ENCODE measurements around the gene PRSS38. TPM values are rescaled to one million over a fixed set of nuclear protein-coding genes. Genes with fewer than 3 reads are reported as not detected.

The PRSS38 gene
- total and polyA plus RNA-seq, 7 experiments from 2014 or later, result not detected

- Mint-ChIP-seq H3K4me1 (peaks cover 0 to 12% (median 8%) of the 10 kb centered on the region in 7 donors), H3K9me3 (no peaks in the 10 kb centered on the region), H3K27ac (peak overlapping the region in 3 of 9 donors; percentile 7 to 43 (median 14)), H3K27me3 (peaks cover 0 to 2% (median 0%) of the 10 kb centered on the region in 5 donors), H3K4me3 (no peak overlapping the region), H3K36me3 (peaks cover 0 to 17% (median 4%) of the 10 kb centered on the region in 5 donors)
- H3K4me3 ChIP-seq (ENCODE audit: low read length), result no peak overlapping the region
- H3K27me3 ChIP-seq (ENCODE audit: control insufficient read depth in 2 of 2, insufficient read depth in 2 of 2, low read length in 2 of 2), result no peaks in the 10 kb centered on the region
- ATAC-seq (no peak), DNase-seq (no peak)
- no peak overlapping the region for H3K27ac ChIP-seq (ENCODE audit: low read depth, low read length)
- H3K4me1 ChIP-seq (ENCODE audit: control insufficient read depth in 2 of 2, insufficient read depth in 2 of 2, low read length in 2 of 2), result peaks cover 4% of the 10 kb centered on the region in 2 donors
- CTCF ChIA-PET, result no interaction called here
- no peaks in the 10 kb centered on the region for H3K9me3 ChIP-seq (ENCODE audit: control insufficient read depth in 2 of 3, low read length in 3 of 3)
- POLR2A ChIA-PET, result no interaction called here
- peaks cover 0 to 18% (median 3%) of the 10 kb centered on the region in 3 experiments for H3K36me3 ChIP-seq (ENCODE audit: control insufficient read depth in 2 of 3, insufficient read depth in 3 of 3, low read length in 3 of 3)
- intact Hi-C loops (cut with micrococcal nuclease), result loop anchor here in 1 of 2 donors (10.0 kb wide), 1 partner anchor 1047 kb away; the partner anchor contains the start of gene ITPKB
These were observed 33.2 kb upstream of the PRSS38 start for GRCh38 chr1:227782226-227782625.

DNA sequence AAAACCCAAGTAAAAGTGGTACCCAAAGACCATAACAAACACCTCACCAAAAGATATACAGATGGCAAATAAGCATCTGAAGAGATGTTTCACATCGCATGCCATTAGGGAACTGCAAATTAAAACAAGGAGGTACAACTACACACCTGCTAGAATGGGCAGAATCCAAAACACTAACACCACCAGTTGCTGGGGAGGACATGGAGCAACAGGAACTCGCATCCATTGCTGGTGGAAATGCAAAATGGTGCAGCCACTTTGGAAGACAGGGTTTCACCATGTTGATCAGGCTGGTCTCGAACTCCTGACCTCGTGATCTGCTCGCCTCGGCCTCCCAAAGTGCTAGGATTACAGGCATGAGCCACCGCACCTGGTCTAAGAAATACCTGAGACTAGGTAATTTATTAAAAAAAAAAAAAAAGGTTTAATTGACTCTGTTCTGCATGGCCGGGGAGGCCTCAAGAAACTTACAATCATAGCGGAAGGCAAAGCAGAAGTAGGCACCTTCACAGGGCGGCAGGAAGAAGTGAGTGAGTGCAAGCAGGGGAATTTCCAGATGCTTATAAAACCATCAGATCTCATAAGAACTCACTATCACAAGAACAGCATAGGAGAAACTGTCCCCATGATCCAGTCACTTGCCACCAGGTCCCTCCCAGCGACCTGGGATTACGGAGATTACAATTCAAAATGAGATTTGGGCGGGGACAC is 30.2 kb upstream of the PRSS38 start:
- Histone ChIP-seq H3K4me1 (ENCODE audit: control insufficient read depth in 2 of 2, insufficient read depth in 2 of 2, low read length in 2 of 2) (peaks cover 5 to 6% of the 10 kb centered on the region in 2 donors), H3K36me3 (ENCODE audit: control insufficient read depth in 2 of 3, insufficient read depth in 3 of 3, low read length in 3 of 3) (peaks cover 0 to 23% (median 3%) of the 10 kb centered on the region in 3 experiments), H3K9me3 (ENCODE audit: control insufficient read depth in 2 of 3, low read length in 3 of 3) (no peaks in the 10 kb centered on the region), H3K4me3 (ENCODE audit: low read length) (no peak overlapping the region), H3K27me3 (ENCODE audit: control insufficient read depth in 2 of 2, insufficient read depth in 2 of 2, low read length in 2 of 2) (no peaks in the 10 kb centered on the region), H3K27ac (ENCODE audit: low read depth, low read length) (no peak overlapping the region)
- peaks cover 0 to 4% (median 0%) of the 10 kb centered on the region in 5 donors for H3K27me3 Mint-ChIP-seq
- peak overlapping the region in 6 of 10 donors; percentile 8 to 87 (median 20) for H3K4me3 Mint-ChIP-seq
- ChIA-PET POLR2A (no interaction called here), CTCF (no interaction called here)
- ATAC-seq (no peak), DNase-seq (no peak)
- intact Hi-C loops (cut with micrococcal nuclease), result loop anchor here (5.0 to 10.0 kb wide), 7 partner anchors 102 to 1788 kb away; partner anchors contain the start of genes CCSAP (in 1 of the 2), ITPKB (in 1 of the 2), SDE2 (in 1 of the 2) and TRIM11 (in 1 of the 2)
- H3K36me3 Mint-ChIP-seq, result peaks cover 0 to 12% (median 4%) of the 10 kb centered on the region in 5 donors
- H3K9me3 Mint-ChIP-seq, result peaks cover 0 to 1% (median 0%) of the 10 kb centered on the region in 11 donors
- peaks cover 0 to 18% (median 9%) of the 10 kb centered on the region in 7 donors for H3K4me1 Mint-ChIP-seq
- H3K27ac Mint-ChIP-seq, result peak overlapping the region in 1 of 9 donors; percentile 43

- POLR2A ChIA-PET, result no interaction called here
- peaks cover 0 to 15% (median 2%) of the 10 kb centered on the region in 3 experiments for H3K36me3 ChIP-seq (ENCODE audit: control insufficient read depth in 2 of 3, insufficient read depth in 3 of 3, low read length in 3 of 3)
- peaks cover 0 to 10% (median 4%) of the 10 kb centered on the region in 5 donors for H3K36me3 Mint-ChIP-seq
- H3K9me3 ChIP-seq (ENCODE audit: control insufficient read depth in 2 of 3, low read length in 3 of 3), result no peaks in the 10 kb centered on the region
- intact Hi-C loops (cut with micrococcal nuclease), result loop anchor here (5.0 to 10.0 kb wide), 7 partner anchors 101 to 1789 kb away; partner anchors contain the start of genes CCSAP (in 1 of the 2), ITPKB (in 1 of the 2), SDE2 (in 1 of the 2) and TRIM11 (in 1 of the 2)
- peak overlapping the region in 2 of 9 donors; percentile 43 to 51 for H3K27ac Mint-ChIP-seq
- H3K27ac ChIP-seq (ENCODE audit: low read depth, low read length), result no peak overlapping the region
- no peak for ATAC-seq
- CTCF ChIA-PET, result no interaction called here
- peak overlapping the region in 7 of 10 donors; percentile 8 to 87 (median 45) for H3K4me3 Mint-ChIP-seq
- no peaks in the 10 kb centered on the region for H3K27me3 ChIP-seq (ENCODE audit: control insufficient read depth in 2 of 2, insufficient read depth in 2 of 2, low read length in 2 of 2)
- peaks cover 0 to 1% (median 0%) of the 10 kb centered on the region in 11 donors for H3K9me3 Mint-ChIP-seq
- H3K27me3 Mint-ChIP-seq, result peaks cover 0 to 4% (median 0%) of the 10 kb centered on the region in 5 donors
- H3K4me1 Mint-ChIP-seq, result peaks cover 0 to 18% (median 11%) of the 10 kb centered on the region in 7 donors
- no peak overlapping the region for H3K4me3 ChIP-seq (ENCODE audit: low read length)
- peak in 1 of 9 donors; percentile 12 for DNase-seq
- peaks cover 5 to 6% of the 10 kb centered on the region in 2 donors for H3K4me1 ChIP-seq (ENCODE audit: control insufficient read depth in 2 of 2, insufficient read depth in 2 of 2, low read length in 2 of 2)
These were observed 29.4 kb upstream of the PRSS38 start for GRCh38 chr1:227785805-227786671.

GRCh38 chr1:227786673-227787512 is 28.6 kb upstream of the PRSS38 start:
- intact Hi-C loops (cut with micrococcal nuclease), result loop anchor here (1.0 to 10.0 kb wide), 8 partner anchors 100 to 1790 kb away; partner anchors contain the start of genes CCSAP (in 1 of the 2), ITPKB (in 1 of the 2), SDE2 (in 1 of the 2) and TRIM11 (in 1 of the 2)
- Histone ChIP-seq H3K36me3 (ENCODE audit: control insufficient read depth in 2 of 3, insufficient read depth in 3 of 3, low read length in 3 of 3) (peaks cover 0 to 11% (median 0%) of the 10 kb centered on the region in 3 experiments), H3K4me3 (ENCODE audit: low read length) (peak overlapping the region; percentile 79), H3K4me1 (ENCODE audit: control insufficient read depth in 2 of 2, insufficient read depth in 2 of 2, low read length in 2 of 2) (peaks cover 5 to 6% of the 10 kb centered on the region in 2 donors), H3K27ac (ENCODE audit: low read depth, low read length) (peak overlapping the region; percentile 23), H3K27me3 (ENCODE audit: control insufficient read depth in 2 of 2, insufficient read depth in 2 of 2, low read length in 2 of 2) (no peaks in the 10 kb centered on the region), H3K9me3 (ENCODE audit: control insufficient read depth in 2 of 3, low read length in 3 of 3) (no peaks in the 10 kb centered on the region)
- peaks cover 0 to 4% (median 0%) of the 10 kb centered on the region in 5 donors for H3K27me3 Mint-ChIP-seq
- ChIA-PET CTCF (no interaction called here), POLR2A (interaction anchor here (1.0 to 1.3 kb wide), 2 partner anchors 10 to 56 kb away, joined by 3 read pairs; no protein-coding TSS in a partner anchor)
- ATAC-seq, result no peak
- H3K4me1 Mint-ChIP-seq, result peaks cover 2 to 18% (median 11%) of the 10 kb centered on the region in 7 donors
- peaks cover 0 to 8% (median 4%) of the 10 kb centered on the region in 5 donors for H3K36me3 Mint-ChIP-seq
- peak in 4 of 9 donors; percentile 19 to 26 (median 24) for DNase-seq
- peak overlapping the region in 7 of 9 donors; percentile 31 to 84 (median 77) for H3K27ac Mint-ChIP-seq
- peak overlapping the region; percentile 81 to 89 (median 86) for H3K4me3 Mint-ChIP-seq
- peaks cover 0 to 1% (median 0%) of the 10 kb centered on the region in 11 donors for H3K9me3 Mint-ChIP-seq

GRCh38 chr1:227787513-227788270 is 27.8 kb upstream of the PRSS38 start:
- H3K27me3 ChIP-seq (ENCODE audit: control insufficient read depth in 2 of 2, insufficient read depth in 2 of 2, low read length in 2 of 2), result no peaks in the 10 kb centered on the region
- Mint-ChIP-seq H3K36me3 (peaks cover 0 to 2% (median under 1%) of the 10 kb centered on the region in 5 donors), H3K9me3 (peaks cover 0 to 1% (median 0%) of the 10 kb centered on the region in 11 donors), H3K4me3 (peak overlapping the region; percentile 81 to 89 (median 86)), H3K4me1 (peaks cover 7 to 18% (median 11%) of the 10 kb centered on the region in 7 donors), H3K27me3 (peaks cover 0 to 4% (median 0%) of the 10 kb centered on the region in 5 donors), H3K27ac (peak overlapping the region in 8 of 9 donors; percentile 23 to 84 (median 75))
- CTCF ChIA-PET, result interaction anchor here (1.7 kb wide), 1 partner anchor 22 kb away, joined by 8 read pairs; no protein-coding TSS in a partner anchor
- no peaks in the 10 kb centered on the region for H3K9me3 ChIP-seq (ENCODE audit: control insufficient read depth in 2 of 3, low read length in 3 of 3)
- peaks cover 5 to 6% of the 10 kb centered on the region in 2 donors for H3K4me1 ChIP-seq (ENCODE audit: control insufficient read depth in 2 of 2, insufficient read depth in 2 of 2, low read length in 2 of 2)
- intact Hi-C loops (cut with micrococcal nuclease), result loop anchor here (1.0 to 10.0 kb wide), 24 partner anchors 21 to 1790 kb away; partner anchors contain the start of genes ARF1 (in 2 of the 2), JMJD4 (in 2 of the 2), MRPL55 (in 2 of the 2) and SNAP47 (in 2 of the 2)
- POLR2A ChIA-PET, result interaction anchor here (0.6 to 1.4 kb wide), 6 partner anchors 11 to 99 kb away, joined by 3 to 8 read pairs (median 3); no protein-coding TSS in a partner anchor
- peak; percentile 76 to 94 (median 90) for DNase-seq
- ATAC-seq, result peak; percentile 96
- H3K4me3 ChIP-seq (ENCODE audit: low read length), result peak overlapping the region; percentile 79
- peak overlapping the region; percentile 23 for H3K27ac ChIP-seq (ENCODE audit: low read depth, low read length)
- peaks cover 0 to 5% (median 0%) of the 10 kb centered on the region in 3 experiments for H3K36me3 ChIP-seq (ENCODE audit: control insufficient read depth in 2 of 3, insufficient read depth in 3 of 3, low read length in 3 of 3)

Measured in naive thymus-derived CD4-positive, alpha-beta T cell (primary cell).